K562 (cell line): ENCODE measurements around the gene SP6. TPM values are rescaled to one million over a fixed set of nuclear protein-coding genes. Genes with fewer than 3 reads are reported as not detected.

Experiments used
- ATAC-seq: fragments of 200-7000 bp; cut with Tn5 transposase; 3 replicates; pipeline ENCODE4 v1.9.1; 2020; ENCODE audit warnings: moderate library complexity
- BruUV-seq: library from RNA; stranded (reverse); fragments of 400-500 nt; replicated peaks from 2 replicates; lab custom pipeline; 2021; lab: Mats Ljungman, UMichigan
- CTCF ChIA-PET: fragments of 300-600 bp; formaldehyde crosslinking; extraction: SDS; loops from one replicate; lab custom pipeline; 2021; ENCODE audit warnings: low intra/inter-chr PET ratio; lab: Yijun Ruan, JAX
- POLR2A ChIA-PET: fragments of 300-600, 350-650 bp; sonication (Branson Sonifier 250); formaldehyde crosslinking; extraction: SDS; loops from one replicate; lab custom pipeline; 2021; ENCODE audit warnings: antibody characterized with exemption, inconsistent platforms; lab: Yijun Ruan, JAX
- DNase-seq, 4 experiments: peaks; one replicate each; pipeline versions ENCODE4 v3.0.0 to v3.0.0-alpha.2; 2011 to 2018; ENCODE audit warnings: low spot score in 3 of 4, mixed read lengths in 3 of 4; ENCODE audit errors: extremely low read depth in 1 of 4
- FAIRE-seq: peaks from 2 replicates; lab custom pipeline; 2011; peaks lifted over from hg19 to GRCh38; lab: Jason Lieb, UNC
- H2AFZ ChIP-seq: 2 replicates; pipeline ENCODE4 v1.6.0; 2011; ENCODE audit warnings: low read depth, low read length, control low read depth, inconsistent platforms
- H3K27ac ChIP-seq: fragments of 200-600 bp; 3 replicates; pipeline ENCODE4 v1.8.0; 2011; ENCODE audit warnings: low read depth, mild to moderate bottlenecking, control low read depth, inconsistent platforms, low read length, moderate library complexity, mixed read lengths; ENCODE audit errors: extremely low read depth
- H3K27me3 ChIP-seq, 2 experiments: fragments of 300-600 bp in 1 of 2; 2 replicates in 1 of 2; 3 replicates in 1 of 2; pipeline versions ENCODE4 v1.6.0 to v1.8.0; 2011; ENCODE audit warnings: inconsistent platforms in 2 of 2, low read length in 2 of 2, mild to moderate bottlenecking in 1 of 2, mixed read lengths in 1 of 2, moderate library complexity in 1 of 2; ENCODE audit not compliant: control insufficient read depth in 2 of 2, insufficient read depth in 2 of 2
- H3K36me3 ChIP-seq: fragments of 300-600 bp; 3 replicates; pipeline ENCODE4 v1.8.0; 2011; ENCODE audit warnings: mild to moderate bottlenecking, low read length, inconsistent platforms; ENCODE audit not compliant: control insufficient read depth, insufficient read depth
- H3K4me1 ChIP-seq, 2 experiments: fragments of 200-600 bp in 1 of 2; replicated peaks in 1 of 2; 2 replicates in 1 of 2; 3 replicates in 1 of 2; pipeline versions ENCODE4 v1.5.1 to v1.8.0; 2011; ENCODE audit warnings: inconsistent platforms in 2 of 2, low read length in 2 of 2, mild to moderate bottlenecking in 1 of 2, mixed read lengths in 1 of 2, moderate library complexity in 1 of 2; ENCODE audit not compliant: control insufficient read depth in 2 of 2, insufficient read depth in 2 of 2
- H3K4me2 ChIP-seq: 2 replicates; pipeline ENCODE4 v1.6.1; 2011; ENCODE audit warnings: low read length, control low read depth, inconsistent platforms, mixed read lengths; ENCODE audit not compliant: insufficient read depth
- H3K4me3 ChIP-seq: fragments of 200-600 bp; sonication (generic), shearing (Covaris generic); 2 replicates; pipeline ENCODE4 v1.5.1; 2016; ENCODE audit warnings: control low read depth, inconsistent platforms
- H3K79me2 ChIP-seq: fragments of 200-600 bp; 3 replicates; pipeline ENCODE4 v1.8.0; 2011; ENCODE audit warnings: low read length, inconsistent platforms; ENCODE audit not compliant: control insufficient read depth, insufficient read depth
- H3K9ac ChIP-seq, 2 experiments: 2 replicates each; pipeline versions ENCODE4 v1.6.0 to v1.6.1; 2011; ENCODE audit warnings: low read depth in 2 of 2, low read length in 2 of 2, control low read depth in 1 of 2, inconsistent platforms in 1 of 2, mild to moderate bottlenecking in 1 of 2, mixed read lengths in 1 of 2; ENCODE audit not compliant: insufficient read depth in 1 of 2
- H3K9me1 ChIP-seq: one replicate; pipeline ENCODE4 v1.6.0; 2011; ENCODE audit warnings: inconsistent platforms, mild to moderate bottlenecking, low read length, moderate library complexity; ENCODE audit not compliant: control insufficient read depth, insufficient read depth
- H3K9me3 ChIP-seq: replicated peaks from 2 replicates; pipeline ENCODE4 v1.5.1; 2011; ENCODE audit warnings: low read depth, low read length, inconsistent platforms; ENCODE audit not compliant: control insufficient read depth, insufficient read depth
- H4K20me1 ChIP-seq: replicated peaks from 2 replicates; pipeline ENCODE4 v1.6.1; 2011; ENCODE audit warnings: low read length, inconsistent platforms, mixed read lengths; ENCODE audit not compliant: control insufficient read depth, insufficient read depth
- CEBPB ChIP-seq: fragments of 450-650 bp; IDR thresholded peaks from 2 replicates; pipeline ENCODE4 v1.6.1; 2016; ENCODE audit warnings: missing genetic modification characterization, missing compliant biosample characterization
- KDM1A ChIP-seq, 2 experiments: fragments of 450-650 bp; IDR thresholded peaks; 2 replicates each; pipeline ENCODE4 v1.6.1; 2016; ENCODE audit warnings: mild to moderate bottlenecking in 2 of 2
- MEF2D ChIP-seq: conservative IDR thresholded peaks from 2 replicates; pipeline ENCODE4 v1.6.1; 2016; ENCODE audit warnings: low read depth, missing genetic modification characterization, missing compliant biosample characterization
- MTA2 ChIP-seq: fragments of 450-650 bp; IDR thresholded peaks from 2 replicates; pipeline ENCODE4 v1.6.1; 2016; ENCODE audit warnings: low read depth
- NR2C2 ChIP-seq, 2 experiments: fragments of 200-800 bp in 1 of 2; sonication (Bioruptor generic) in 1 of 2; sonication (generic) in 1 of 2; formaldehyde crosslinking in 1 of 2; IDR thresholded peaks; 2 replicates each; pipeline versions ENCODE4 v1.6.1 to v1.8.0; 2016 to 2022; ENCODE audit warnings: mild to moderate bottlenecking in 1 of 2, missing compliant biosample characterization in 1 of 2, missing genetic modification characterization in 1 of 2, missing genetic modification reagents in 1 of 2
- POLR2G ChIP-seq: fragments of 200-400 bp; formaldehyde crosslinking; IDR thresholded peaks from 2 replicates; pipeline ENCODE4 v1.6.1; 2017; ENCODE audit warnings: low read depth, mild to moderate bottlenecking, antibody characterized with exemption, low read length, moderate library complexity
- ZNF282 ChIP-seq: sonication (generic); formaldehyde crosslinking; IDR thresholded peaks from 2 replicates; pipeline ENCODE4 v1.8.1; 2023; ENCODE audit warnings: missing genetic modification reagents
- ZNF584 ChIP-seq: fragments of 200-800 bp; sonication (Bioruptor generic); IDR thresholded peaks from 2 replicates; pipeline ENCODE4 v1.6.1; 2016; ENCODE audit warnings: low read depth, mild to moderate bottlenecking, missing genetic modification characterization, missing compliant biosample characterization
- WGBS: fragments of 100-300 bp; shearing (Covaris generic); methylation state at CpG from one replicate; pipeline ENCODE4 v1.1.6; 2016; ENCODE audit warnings: low coverage, mixed read lengths; ENCODE audit not compliant: insufficient coverage; ENCODE audit errors: missing lambda C conversion rate; 5-methylcytosine and 5-hydroxymethylcytosine counted together
- in situ Hi-C: fragments of 300-500 bp; cut with MboI; formaldehyde crosslinking; loops from 4 replicates; pipeline ENCODE4 v1.15.0; 2018; ENCODE audit warnings: inconsistent platforms, mixed read lengths
- intact Hi-C: fragments of 100-400 bp; cut with micrococcal nuclease; formaldehyde crosslinking; loops from 2 replicates; pipeline ENCODE4 v1.14.2; 2022
- polyA plus RNA-seq, 8 experiments: library from polyadenylated mRNA; depleted of rRNA in 4 of 8; stranded (reverse) in 5 of 8; unstranded in 3 of 8; fragments of >200 nt; fragmentation: Nextera tagmentation in 2 of 8; fragmentation: Illumina TruSeq in 1 of 8; extraction: Ambion mirVana in 2 of 8; extraction: Trizol in 1 of 8; gene quantifications; 2 replicates each; pipeline versions ENCODE4 v1.2.1 to v1.2.3, GENCODE V29; 2011 to 2014; ENCODE audit warnings: inconsistent platforms in 1 of 8, missing spikeins in 1 of 8
- total RNA-seq, 7 experiments: library from RNA; depleted of rRNA in 6 of 7; stranded (reverse); fragments of >200 nt in 6 of 7; fragmentation: Illumina TruSeq in 2 of 7; extraction: Trizol in 2 of 7; gene quantifications; 2 replicates each; pipeline versions ENCODE4 v1.2.1 to v1.2.3, GENCODE V29; 2011 to 2021; ENCODE audit warnings: low replicate concordance in 1 of 7
- TF ChIP-seq, protein P1 (sequence below), 2 experiments: IDR thresholded peaks in 1 of 2; conservative IDR thresholded peaks in 1 of 2; 2 replicates each; pipeline ENCODE4 v1.6.1; 2016; ENCODE audit warnings: low read depth in 2 of 2, mild to moderate bottlenecking in 1 of 2, missing compliant biosample characterization in 1 of 2, missing genetic modification characterization in 1 of 2, moderate library complexity in 1 of 2

Gene SP6
- total and polyA plus RNA-seq, 9 of the 15 experiments (the other 6 are each of a cell fraction or from before 2014, with no cell fraction given): 0.11 to 7.9 (median 2.2) TPM

- Histone ChIP-seq H3K4me3 (no peak overlapping the region), H3K79me2 (no peaks in the 10 kb centered on the region), H3K27me3 (no peaks in the 10 kb centered on the region; a peak in 1 of 5 replicates), H2AFZ (no peak overlapping the region), H3K27ac (no peak overlapping the region), H3K9me1 (no peaks in the 10 kb centered on the region), H4K20me1 (no peaks in the 10 kb centered on the region), H3K9me3 (no peaks in the 10 kb centered on the region), H3K4me1 (peaks cover 29 to 30% of the 10 kb centered on the region in 2 experiments), H3K9ac (peak overlapping the region in 1 of 2 experiments; percentile 11; a peak in 1 of 4 replicates), H3K36me3 (no peaks in the 10 kb centered on the region), H3K4me2 (no peak overlapping the region)
- WGBS: 39% methylated on average over 3 of the region's 5 CpGs
- CTCF ChIA-PET: no interaction called here
- POLR2A ChIA-PET: interaction anchor here (0.6 to 2.8 kb wide), 9 partner anchors 10 to 1691 kb away, joined by 3 to 18 read pairs (median 4); partner anchors contain the start of genes KANSL1, SCRN2 and SP2
- ATAC-seq (no peak; the same call in 2 of the 3 replicates), DNase-seq (no peak), FAIRE-seq (no peak)
- in situ Hi-C loops (no loop called here), intact Hi-C loops (no loop called here)
- TF ChIP-seq MEF2D (tag) (no peak), MTA2 (no peak), CEBPB (0 out of 2 replicates have a peak, but pooled peaks have one; percentile 45)
- BruUV-seq: no TSS peak
Measured at GRCh38 chr17:47884427-47884740, 33.4 kb upstream of the SP6 start.

DNA sequence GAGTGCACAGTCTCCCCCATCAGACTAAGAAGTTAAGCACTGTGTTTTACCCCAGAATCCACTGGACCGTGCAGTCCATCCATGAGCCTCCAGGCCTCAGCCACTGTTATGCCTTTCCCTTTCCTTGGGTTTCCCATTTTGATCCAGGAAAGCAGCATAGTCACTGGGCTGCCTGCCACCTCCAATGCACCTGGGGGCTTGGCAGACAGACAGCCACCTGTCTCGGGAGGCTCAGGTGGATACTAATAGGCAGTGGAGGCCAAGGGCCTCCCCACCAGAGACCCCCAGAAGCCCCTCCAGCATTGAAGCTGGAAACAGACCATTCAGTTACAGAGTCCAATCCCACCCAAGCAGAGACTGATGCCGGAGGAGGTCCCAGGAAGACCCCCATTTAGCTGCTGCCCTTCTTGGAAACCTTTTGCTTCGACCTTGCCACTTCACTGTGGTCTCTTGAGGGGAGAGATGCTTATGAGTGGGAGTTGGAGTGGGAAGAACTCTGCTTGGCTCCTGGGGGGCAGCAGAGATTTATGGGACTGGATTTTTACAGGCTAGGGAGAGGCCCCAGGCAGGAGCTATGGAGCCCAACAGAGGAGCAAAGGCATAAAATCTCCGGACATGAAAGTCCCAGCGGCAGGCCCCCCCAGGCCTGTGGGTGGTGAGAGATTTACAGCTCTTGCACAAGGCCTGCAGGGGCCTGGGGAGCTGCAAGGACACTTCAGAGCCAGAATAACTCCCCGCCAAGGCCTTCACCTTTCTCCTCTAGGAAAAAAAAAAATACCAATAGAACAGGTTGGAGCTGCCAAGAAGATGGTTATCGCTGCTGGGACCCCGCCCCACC is 32.8 kb upstream of the SP6 start:
- H3K4me2 ChIP-seq: no peak overlapping the region
- CTCF ChIA-PET: no interaction called here
- no peak for FAIRE-seq
- 33% methylated on average over 9 of the region's 9 CpGs for WGBS
- H3K27me3 ChIP-seq: no peaks in the 10 kb centered on the region; a peak in 1 of 5 replicates
- no peaks in the 10 kb centered on the region for H3K36me3 ChIP-seq
- H3K27ac ChIP-seq: no peak overlapping the region
- no peak for DNase-seq
- BruUV-seq: no TSS peak
- H3K4me3 ChIP-seq: no peak overlapping the region
- no peaks in the 10 kb centered on the region for H3K9me3 ChIP-seq
- peak overlapping the region in 1 of 2 experiments; percentile 43; a peak in 1 of 4 replicates for H3K9ac ChIP-seq
- H2AFZ ChIP-seq: no peak overlapping the region
- in situ Hi-C loops: no loop called here
- peaks cover 34% of the 10 kb centered on the region in 2 experiments for H3K4me1 ChIP-seq
- intact Hi-C loops: no loop called here
- POLR2A ChIA-PET: interaction anchor here (0.6 to 2.8 kb wide), 10 partner anchors 10 to 1691 kb away, joined by 3 to 18 read pairs (median 4); partner anchors contain the start of genes KANSL1, SCRN2 and SP2
- peak; percentile 52 for ATAC-seq
- no peaks in the 10 kb centered on the region for H4K20me1 ChIP-seq
- no peaks in the 10 kb centered on the region for H3K9me1 ChIP-seq
- H3K79me2 ChIP-seq: no peaks in the 10 kb centered on the region
- TF ChIP-seq ZNF584 (no peak), NR2C2 (CRISPR knock-in tag; IDR thresholded peaks at IDR 0.05) (no peak), NR2C2 (tag; IDR thresholded peaks at IDR 0.05) (peak; percentile 27; the same call in 1 of the 2 replicates), KDM1A (IDR thresholded peaks at IDR 0.05) (0 out of 4 replicates have a peak, but pooled peaks of 1 of the 2 experiments have one; percentile 13), POLR2G (no peak), ZNF282 (CRISPR knock-in tag) (no peak)
- TF ChIP-seq, protein P1, sequence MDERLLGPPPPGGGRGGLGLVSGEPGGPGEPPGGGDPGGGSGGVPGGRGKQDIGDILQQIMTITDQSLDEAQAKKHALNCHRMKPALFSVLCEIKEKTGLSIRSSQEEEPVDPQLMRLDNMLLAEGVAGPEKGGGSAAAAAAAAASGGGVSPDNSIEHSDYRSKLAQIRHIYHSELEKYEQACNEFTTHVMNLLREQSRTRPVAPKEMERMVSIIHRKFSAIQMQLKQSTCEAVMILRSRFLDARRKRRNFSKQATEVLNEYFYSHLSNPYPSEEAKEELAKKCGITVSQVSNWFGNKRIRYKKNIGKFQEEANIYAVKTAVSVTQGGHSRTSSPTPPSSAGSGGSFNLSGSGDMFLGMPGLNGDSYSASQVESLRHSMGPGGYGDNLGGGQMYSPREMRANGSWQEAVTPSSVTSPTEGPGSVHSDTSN (CRISPR knock-in tag; IDR thresholded peaks at IDR 0.05; ENCODE audit: low read depth): no peak
- TF ChIP-seq, protein P1 (tag; conservative IDR thresholded peaks at IDR 0.05; ENCODE audit: low read depth): peak; percentile 95
